ENCODE measurements around the gene HAT1. TPM values are rescaled to one million over a fixed set of nuclear protein-coding genes. Genes with fewer than 3 reads are reported as not detected.

The HAT1 gene
- total RNA-seq, 1 donor from 2014 or later = 51.3 TPM

Other genes with a start within 250 kb of the HAT1 start
- gene DYNC1I2, start 235.0 kb upstream of the HAT1 start, total RNA-seq = 123 TPM
- gene SLC25A12, start 28.2 kb upstream of the HAT1 start, total RNA-seq = 83.1 TPM
- gene METAP1D, start 77.5 kb downstream of the HAT1 start, total RNA-seq = 15.1 TPM
- gene DLX1, start 163.0 kb downstream of the HAT1 start, total RNA-seq = 2.4 TPM
- gene DLX2, start 180.4 kb downstream of the HAT1 start, total RNA-seq = 0.72 TPM

Data from tongue (tissue), 1 donor.